ENCODE data around the gene NGLY1. TPM values are rescaled to one million over a fixed set of nuclear protein-coding genes. Genes with fewer than 3 reads are reported as not detected.
A peak's percentile ranks its signal among the peaks of the same experiment; 100 is the strongest.

NGLY1 gene
- total and polyA plus RNA-seq, 2 experiments from 2014 or later, result 28.9 to 30.4 TPM

- Histone ChIP-seq H3K4me3 (no peak overlapping the region), H3K27me3 (replicated peaks; ENCODE audit: insufficient read depth) (no peaks in the 10 kb centered on the region), H3K27ac (no peak overlapping the region), H2AFZ (no peak overlapping the region), H3K9ac (no peak overlapping the region), H3K36me3 (ENCODE audit: low read depth) (no peaks in the 10 kb centered on the region), H3K9me2 (ENCODE audit: insufficient read depth) (no peaks in the 10 kb centered on the region), H3K9me3 (ENCODE audit: low read depth) (no peaks in the 10 kb centered on the region), H3K79me2 (ENCODE audit: insufficient read depth) (no peaks in the 10 kb centered on the region), H3F3A (ENCODE audit: insufficient read depth) (peaks cover 3% of the 10 kb centered on the region; the same call in 1 of the 2 replicates), H4K20me1 (ENCODE audit: insufficient read depth) (no peaks in the 10 kb centered on the region), H3K4me1 (ENCODE audit: insufficient read depth) (no peaks in the 10 kb centered on the region), H3K4me2 (ENCODE audit: unreplicated experiment) (no peak overlapping the region)
- in situ Hi-C loops (cut with MboI), result no loop called here
- 70 to 79% methylated on average over 2 of the region's 2 CpGs for WGBS, 2 experiments (ENCODE audit: low coverage in 1 of 2, low lambda C conversion rate in 2 of 2, missing lambda C conversion rate in 2 of 2)
- TF ChIP-seq EZH2phosphoT487 (IDR thresholded peaks at IDR 0.05; ENCODE audit: insufficient read depth, low read depth), result no peak
- no peak for TF ChIP-seq EZH2 (IDR thresholded peaks at IDR 0.05; ENCODE audit: insufficient read depth, poor library complexity, severe bottlenecking)
- no peak for DNase-seq
Measured at GRCh38 chr3:25826510-25826909, 43.3 kb upstream of the NGLY1 start.

DNA sequence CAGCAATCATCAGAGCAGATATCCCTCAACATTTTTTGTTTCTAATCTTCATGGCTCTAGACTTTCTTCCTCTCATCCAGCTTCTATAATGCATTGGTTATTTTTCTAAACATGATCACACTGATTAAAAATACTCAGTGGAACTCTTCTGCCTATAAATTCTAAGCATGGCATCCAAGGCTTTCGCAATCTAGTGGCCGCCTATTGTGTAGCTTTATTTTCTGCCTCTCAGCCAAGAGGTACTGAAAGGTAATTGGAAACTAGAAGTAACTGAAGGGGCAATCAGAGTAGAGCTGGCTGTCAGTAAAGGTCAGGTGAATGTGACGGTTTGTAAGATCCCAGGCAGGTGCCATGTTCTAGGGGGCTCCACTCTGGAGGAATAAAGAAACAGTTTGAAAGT, 40.1 kb upstream of the NGLY1 start:
- Histone ChIP-seq H3K4me3 (no peak overlapping the region), H2AFZ (no peak overlapping the region), H3K27ac (no peak overlapping the region), H3K4me1 (ENCODE audit: insufficient read depth) (peaks cover 13% of the 10 kb centered on the region), H3K27me3 (replicated peaks; ENCODE audit: insufficient read depth) (no peaks in the 10 kb centered on the region), H4K20me1 (ENCODE audit: insufficient read depth) (no peaks in the 10 kb centered on the region), H3K9ac (no peak overlapping the region), H3K36me3 (ENCODE audit: low read depth) (no peaks in the 10 kb centered on the region), H3K9me3 (ENCODE audit: low read depth) (no peaks in the 10 kb centered on the region), H3K4me2 (ENCODE audit: unreplicated experiment) (no peak overlapping the region), H3K9me2 (ENCODE audit: insufficient read depth) (no peaks in the 10 kb centered on the region), H3F3A (ENCODE audit: insufficient read depth) (peaks cover 18% of the 10 kb centered on the region), H3K79me2 (ENCODE audit: insufficient read depth) (no peaks in the 10 kb centered on the region)
- no peak for DNase-seq
- WGBS, 2 experiments (ENCODE audit: low coverage in 1 of 2, low lambda C conversion rate in 2 of 2, missing lambda C conversion rate in 2 of 2), result 75 to 81% methylated on average over 3 of the region's 3 CpGs
- TF ChIP-seq EZH2phosphoT487 (IDR thresholded peaks at IDR 0.05; ENCODE audit: insufficient read depth, low read depth), result no peak
- TF ChIP-seq EZH2 (IDR thresholded peaks at IDR 0.05; ENCODE audit: insufficient read depth, poor library complexity, severe bottlenecking), result no peak
- in situ Hi-C loops (cut with MboI), result no loop called here

- in situ Hi-C loops (cut with MboI), result no loop called here
- H3K79me2 ChIP-seq (ENCODE audit: insufficient read depth), result no peaks in the 10 kb centered on the region
- H3K36me3 ChIP-seq (ENCODE audit: low read depth), result no peaks in the 10 kb centered on the region
- no peak overlapping the region for H3K9ac ChIP-seq
- H3K4me1 ChIP-seq (ENCODE audit: insufficient read depth), result peaks cover 13% of the 10 kb centered on the region
- H3K4me2 ChIP-seq (ENCODE audit: unreplicated experiment), result no peak overlapping the region
- no peak overlapping the region for H3K27ac ChIP-seq
- no peak overlapping the region for H2AFZ ChIP-seq
- H4K20me1 ChIP-seq (ENCODE audit: insufficient read depth), result no peaks in the 10 kb centered on the region
- no peak overlapping the region for H3K4me3 ChIP-seq
- no peaks in the 10 kb centered on the region for H3K9me3 ChIP-seq (ENCODE audit: low read depth)
- peaks cover 18% of the 10 kb centered on the region for H3F3A ChIP-seq (ENCODE audit: insufficient read depth)
- TF ChIP-seq EZH2 (IDR thresholded peaks at IDR 0.05; ENCODE audit: insufficient read depth, poor library complexity, severe bottlenecking), result no peak
- TF ChIP-seq EZH2phosphoT487 (IDR thresholded peaks at IDR 0.05; ENCODE audit: insufficient read depth, low read depth), result no peak
- H3K9me2 ChIP-seq (ENCODE audit: insufficient read depth), result no peaks in the 10 kb centered on the region
- no peak for DNase-seq
- H3K27me3 ChIP-seq (replicated peaks; ENCODE audit: insufficient read depth), result no peaks in the 10 kb centered on the region
- WGBS, 2 experiments (ENCODE audit: low coverage in 1 of 2, low lambda C conversion rate in 2 of 2, missing lambda C conversion rate in 2 of 2), result 62 to 70% methylated on average over 4 of the region's 4 CpGs
Measured at GRCh38 chr3:25821746-25822573, 38.7 kb upstream of the NGLY1 start.

DNA sequence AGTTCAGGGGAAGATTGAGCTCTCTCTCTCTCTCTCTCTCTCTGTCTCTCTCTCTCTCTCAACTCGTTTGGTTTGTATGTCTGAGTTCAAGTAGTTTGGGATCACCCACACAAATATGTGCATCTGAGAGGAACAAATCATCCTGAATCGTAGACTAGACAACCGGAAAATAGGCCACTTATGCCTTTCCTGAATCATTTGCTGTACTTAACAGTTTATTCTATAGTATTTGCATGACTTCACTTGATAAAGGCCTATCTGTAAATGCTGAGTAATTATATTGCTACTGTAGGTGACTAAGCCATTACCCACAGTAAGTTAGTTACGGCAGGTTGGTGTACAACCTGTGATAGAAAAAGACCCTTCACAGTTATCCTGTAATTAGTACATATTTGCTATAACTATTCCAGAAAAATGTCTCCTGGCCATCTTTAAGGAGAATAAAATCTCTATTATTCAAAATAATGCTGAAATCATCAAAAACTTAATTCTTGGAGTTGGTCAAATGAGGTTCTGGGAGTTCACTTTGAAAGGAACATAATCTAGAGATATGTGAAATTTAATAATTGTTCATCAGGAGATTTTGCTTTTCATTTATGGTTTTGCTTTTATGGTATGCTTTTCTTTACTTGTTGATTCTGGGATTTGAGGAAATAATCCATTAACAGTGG, 37.7 kb upstream of the NGLY1 start:
- 13 to 15% methylated on average over 4 of the region's 4 CpGs for WGBS, 2 experiments (ENCODE audit: low coverage in 1 of 2, low lambda C conversion rate in 2 of 2, missing lambda C conversion rate in 2 of 2)
- Histone ChIP-seq H3K36me3 (ENCODE audit: low read depth) (no peaks in the 10 kb centered on the region), H4K20me1 (ENCODE audit: insufficient read depth) (no peaks in the 10 kb centered on the region), H3K4me3 (peak overlapping the region; percentile 14; the same call in 1 of the 2 replicates), H2AFZ (peak overlapping the region; percentile 58), H3K9me2 (ENCODE audit: insufficient read depth) (no peaks in the 10 kb centered on the region), H3K4me1 (ENCODE audit: insufficient read depth) (peaks cover 13% of the 10 kb centered on the region), H3K79me2 (ENCODE audit: insufficient read depth) (no peaks in the 10 kb centered on the region), H3K27ac (peak overlapping the region; percentile 77), H3K9me3 (ENCODE audit: low read depth) (no peaks in the 10 kb centered on the region), H3F3A (ENCODE audit: insufficient read depth) (peaks cover 18% of the 10 kb centered on the region), H3K4me2 (ENCODE audit: unreplicated experiment) (peak overlapping the region; percentile 45), H3K27me3 (replicated peaks; ENCODE audit: insufficient read depth) (no peaks in the 10 kb centered on the region; the same call in 1 of the 2 replicates), H3K9ac (peak overlapping the region; percentile 58)
- DNase-seq, result no peak
- no peak for TF ChIP-seq EZH2 (IDR thresholded peaks at IDR 0.05; ENCODE audit: insufficient read depth, poor library complexity, severe bottlenecking)
- TF ChIP-seq EZH2phosphoT487 (IDR thresholded peaks at IDR 0.05; ENCODE audit: insufficient read depth, low read depth), result no peak
- in situ Hi-C loops (cut with MboI), result no loop called here
